SU-DHL-6 (cell line): Measurements from ENCODE around the gene MICAL3.

Source experiments
- CTCF ChIP-seq: fragments of 200-600 bp; sonication (generic); IDR thresholded peaks from one replicate; pipeline ENCODE4 v1.5.1; 2017; ENCODE audit warnings: antibody characterized with exemption, mild to moderate bottlenecking, low read length, moderate library complexity; ENCODE audit not compliant: insufficient read depth, poor library complexity, severe bottlenecking
- EZH2phosphoT487 ChIP-seq: fragments of 200-600 bp; sonication (generic), shearing (Covaris generic); conservative IDR thresholded peaks from 2 replicates; pipeline ENCODE4 v1.6.1; 2018; ENCODE audit warnings: mild to moderate bottlenecking, antibody characterized with exemption, low read length, moderate library complexity, mixed read lengths

- no peak for TF ChIP-seq CTCF
- no peak for TF ChIP-seq EZH2phosphoT487
Measured at GRCh38 chr22:17907748-17908051, 116.7 kb downstream of the MICAL3 start.
